CD1c-positive myeloid dendritic cell (primary cell): ENCODE measurements around the gene DAGLB.
"Not testable (repeated sequence)": the region's sequence is repeated elsewhere in the genome, so short reads cannot be mapped to it uniquely, and the experiment has no call there.

Experiments used
- DNase-seq: peaks from one replicate; pipeline ENCODE4 v3.0.0-alpha.2; 2016; ENCODE audit errors: extremely low spot score

The DAGLB gene

DNA sequence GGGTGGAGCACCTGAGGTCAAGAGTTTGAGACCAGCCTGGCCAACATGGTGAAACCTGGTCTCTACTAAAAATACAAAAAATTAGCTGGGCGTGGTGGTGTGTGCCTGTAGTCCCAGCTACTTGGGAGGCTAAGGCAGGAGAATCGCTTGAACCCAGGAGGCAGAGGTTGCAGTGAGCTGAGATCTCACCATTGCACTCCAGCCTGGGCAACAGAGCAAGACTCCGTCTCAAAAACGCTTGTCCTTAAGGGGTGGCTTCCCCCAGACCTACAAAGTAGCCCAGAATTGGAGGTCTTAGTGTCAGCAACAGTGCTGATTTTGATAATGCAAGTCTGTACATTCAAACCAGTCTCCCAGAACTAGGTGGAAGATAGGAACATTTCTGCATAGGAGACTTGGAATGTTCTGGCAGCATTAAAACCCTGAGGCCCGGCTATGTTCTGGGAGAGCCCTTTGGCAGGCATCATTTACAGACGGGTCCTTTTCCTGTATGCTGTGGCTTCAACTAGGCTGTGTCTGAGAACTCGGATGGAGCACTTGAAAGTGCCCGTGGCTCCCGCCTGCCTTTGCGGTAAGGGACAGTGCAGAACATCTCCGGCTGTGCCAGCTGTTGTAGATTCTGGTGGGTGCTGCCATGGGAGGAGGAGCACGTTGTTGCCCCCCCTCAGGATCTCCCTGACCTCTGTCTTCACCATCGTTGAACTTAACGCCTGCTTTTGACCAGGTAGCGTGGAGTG lies 49.8 kb downstream of the DAGLB start:
- DNase-seq: not testable (repeated sequence)

DNA sequence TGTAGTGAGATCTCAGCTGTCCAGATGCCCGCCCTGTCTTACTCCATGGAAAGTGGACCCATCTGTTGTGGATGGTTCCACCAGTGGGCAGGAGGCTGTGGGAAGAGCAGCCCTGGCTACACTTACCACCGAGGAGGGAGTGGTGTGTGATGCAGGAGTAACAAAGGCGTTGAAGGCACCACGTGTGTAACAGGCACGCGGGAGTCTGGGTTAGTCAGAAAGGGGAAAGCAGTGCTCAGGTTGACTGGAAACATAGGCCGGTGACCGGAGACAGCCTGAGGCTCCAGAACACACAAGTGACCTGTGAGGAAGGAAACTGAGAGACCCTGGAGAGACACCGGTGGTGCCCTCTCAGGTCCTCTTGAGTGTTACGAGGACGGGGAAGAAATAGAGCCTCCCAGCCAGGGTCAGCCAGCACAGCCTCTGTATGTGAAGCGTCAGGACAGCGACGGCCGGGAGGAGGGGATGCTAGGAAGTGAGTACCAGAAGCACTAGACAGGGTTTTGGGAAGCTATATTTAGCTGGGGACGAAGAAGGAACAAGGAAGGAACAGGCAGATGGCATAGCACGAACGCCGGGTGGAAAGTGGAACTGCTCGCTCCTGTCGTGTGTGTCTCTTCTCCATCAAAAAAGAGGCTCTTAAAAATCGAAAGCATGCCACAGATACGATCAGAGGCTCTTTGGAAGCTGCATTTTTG lies 51.7 kb downstream of the DAGLB start:
- peak; percentile 83 for DNase-seq

DNA sequence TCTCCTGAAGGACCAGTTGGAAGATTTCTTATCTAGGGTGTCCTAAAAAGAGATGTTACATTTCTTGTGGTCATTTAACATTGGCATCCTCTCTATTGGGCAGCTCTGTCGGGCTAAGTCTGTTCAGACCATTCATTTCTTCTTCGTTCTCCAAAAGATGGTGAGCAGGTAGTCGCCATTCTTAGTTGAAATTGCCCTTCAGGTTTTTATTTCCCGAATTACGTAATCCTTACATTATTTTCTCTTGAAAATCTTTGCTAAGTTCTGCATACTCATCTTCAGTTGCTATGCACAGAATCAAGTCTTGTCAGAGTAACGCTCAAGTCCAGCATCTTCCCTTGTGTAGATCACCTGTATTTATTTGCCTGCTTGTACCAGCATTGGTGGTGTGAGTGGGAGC lies 53.6 kb downstream of the DAGLB start:
- DNase-seq: no peak

DNA sequence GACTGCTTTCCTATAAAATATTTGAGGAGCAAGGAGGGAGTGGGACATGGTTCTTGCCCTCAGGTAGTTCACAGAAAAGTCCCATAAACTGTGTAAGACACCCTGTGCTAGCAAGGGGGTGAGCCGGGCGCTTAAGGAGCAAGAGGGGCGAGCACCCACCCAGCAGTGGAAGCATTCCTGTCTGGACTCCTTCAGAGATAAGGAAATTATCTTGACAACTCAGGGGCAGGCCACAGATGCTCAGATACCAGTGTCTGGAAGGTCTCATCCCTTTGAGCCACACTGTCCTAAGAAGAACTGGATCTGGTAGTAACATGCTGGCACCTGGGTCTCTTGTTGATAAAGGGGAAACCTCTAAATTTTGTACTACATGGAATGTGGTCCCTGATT lies 54.1 kb downstream of the DAGLB start:
- no peak for DNase-seq

DNA sequence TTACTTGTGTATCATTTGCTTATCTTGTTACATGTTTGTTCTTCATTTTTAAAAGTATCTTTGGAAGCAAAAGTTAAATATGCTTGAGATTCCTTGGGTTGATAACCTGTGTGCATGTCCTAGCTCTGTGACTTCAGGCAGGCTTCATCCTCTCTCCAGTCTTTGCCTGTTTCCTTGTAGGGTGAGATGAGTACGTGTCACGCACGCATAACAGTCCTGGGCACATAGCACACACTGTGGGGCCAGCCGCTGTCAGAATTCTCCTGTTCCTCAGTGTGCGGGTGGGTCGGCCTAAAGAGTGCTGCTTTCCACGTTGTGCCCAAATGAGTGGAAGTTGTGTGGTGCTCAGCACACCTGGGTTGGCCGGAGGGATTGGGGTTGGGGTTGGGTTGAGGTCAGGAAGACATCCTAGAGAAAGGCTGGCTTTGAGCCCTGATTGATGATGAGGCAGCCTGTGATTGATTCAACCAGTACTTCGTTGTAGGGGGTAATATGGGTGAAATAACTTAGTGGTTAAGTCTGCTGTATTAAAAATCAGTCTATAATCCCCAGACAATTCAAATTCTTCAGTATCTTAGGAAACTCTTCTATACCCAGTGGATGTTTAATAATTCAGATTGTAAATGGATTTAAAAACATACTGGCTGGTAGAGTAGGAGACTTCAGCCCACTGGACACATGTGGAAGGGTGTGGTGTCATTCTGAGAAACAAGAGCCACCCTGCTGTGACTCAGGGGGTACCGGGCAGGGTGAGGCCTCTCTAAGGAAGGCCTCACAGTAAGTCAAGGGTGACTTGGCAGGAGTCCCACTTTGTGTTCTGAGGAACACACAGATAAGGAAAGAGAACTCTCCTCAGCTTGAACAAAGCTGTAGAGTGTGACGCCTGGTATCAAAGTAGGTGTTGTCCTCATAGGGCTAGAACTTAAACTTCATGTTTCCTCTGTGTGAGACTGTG lies 54.8 kb downstream of the DAGLB start:
- peak; percentile 95 for DNase-seq

DNA sequence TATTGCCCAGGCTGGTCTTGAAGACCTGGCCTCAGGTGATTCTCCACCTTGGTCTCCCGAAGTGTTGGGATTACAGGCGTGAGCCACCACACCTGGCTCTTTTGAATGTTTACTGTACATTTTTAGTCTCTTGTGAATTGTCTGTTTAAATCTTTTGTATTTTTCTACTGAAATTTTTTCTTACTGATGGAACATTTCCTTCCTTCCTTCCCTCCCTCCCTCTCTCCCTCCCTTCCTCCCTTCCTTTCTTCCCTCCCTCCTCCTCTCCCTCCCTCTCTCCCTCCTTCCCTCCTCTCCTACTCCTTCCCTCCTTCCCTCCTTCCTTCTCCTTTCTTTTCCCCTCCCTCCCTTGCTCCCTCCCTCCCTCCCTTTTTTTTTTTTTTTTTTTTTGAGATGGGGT lies 58.0 kb downstream of the DAGLB start:
- DNase-seq: no peak

DNA sequence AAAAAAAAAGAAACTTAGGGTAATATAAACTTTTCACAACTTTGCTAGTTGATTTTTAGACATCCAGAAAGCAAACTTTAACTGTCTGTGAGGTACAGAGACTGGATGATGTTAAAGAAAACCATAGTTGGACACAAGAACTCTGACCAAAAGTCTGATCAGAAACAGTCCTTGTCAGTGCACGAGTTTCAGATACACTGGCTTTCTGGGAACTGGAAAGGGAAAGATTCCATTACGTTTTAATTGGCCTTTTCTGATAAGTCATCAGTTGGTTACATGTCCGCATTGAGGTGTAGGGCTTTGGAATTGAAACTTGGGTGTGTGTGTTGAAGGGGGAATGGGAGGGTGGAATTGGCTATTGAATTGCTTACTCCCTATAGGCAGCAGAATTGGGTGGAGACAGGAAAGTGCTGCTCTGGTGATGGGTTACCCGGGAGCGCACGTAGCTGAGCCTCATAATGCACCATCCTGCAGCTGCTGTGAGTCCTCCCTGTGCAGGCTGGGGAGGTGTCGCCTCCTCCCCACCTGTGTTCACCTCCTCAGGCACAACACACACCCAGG lies 59.9 kb downstream of the DAGLB start:
- DNase-seq: no peak

DNA sequence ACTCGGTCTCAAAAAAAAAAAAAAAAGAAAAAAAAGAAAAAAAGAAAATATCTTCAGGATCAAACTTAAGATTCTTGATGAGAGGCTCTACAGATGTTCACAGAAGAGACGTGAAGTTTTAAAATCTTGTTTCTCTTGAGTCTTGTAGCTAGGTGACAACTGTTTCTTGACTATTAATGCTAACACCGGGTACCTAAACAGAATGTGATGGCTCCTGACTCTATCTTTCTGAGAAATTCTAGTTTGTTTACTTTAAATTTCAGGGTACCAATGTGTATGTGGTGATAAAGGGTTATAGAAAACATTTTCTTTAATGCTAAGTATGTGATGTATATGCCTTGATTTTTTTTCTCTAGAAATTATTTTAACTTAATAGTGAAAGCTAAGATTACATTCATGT lies 61.0 kb downstream of the DAGLB start:
- DNase-seq: no peak

DNA sequence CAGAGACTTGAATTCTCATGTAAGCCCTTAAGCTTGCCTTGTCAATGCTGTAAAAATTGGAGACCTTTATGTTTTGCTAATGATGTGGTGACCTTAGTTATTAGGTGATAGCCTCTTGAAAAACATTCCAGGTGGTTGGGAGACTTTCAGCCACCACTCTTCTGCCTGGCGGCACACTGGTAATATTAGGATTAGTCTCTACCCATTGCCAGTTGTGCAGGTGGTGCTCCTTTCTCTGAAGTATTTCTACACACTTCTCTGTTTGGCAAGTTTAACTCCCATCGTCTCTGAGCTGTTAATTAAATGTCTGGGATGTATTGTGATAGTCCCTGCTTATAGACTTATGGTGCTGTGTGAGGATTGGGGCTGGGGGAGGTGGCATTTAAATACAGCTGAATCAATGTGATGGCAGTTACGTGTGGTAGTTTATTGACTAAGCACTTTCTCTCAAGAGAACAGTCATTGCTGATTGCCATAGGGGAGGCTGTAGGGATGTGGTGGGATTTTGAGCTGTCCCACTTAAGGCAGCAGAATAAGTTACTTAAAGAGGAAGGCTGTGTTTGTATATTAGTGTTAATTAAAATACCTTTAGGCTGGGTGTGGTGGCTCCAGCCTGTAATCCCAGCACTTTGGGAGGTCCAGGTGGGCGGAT lies 61.7 kb downstream of the DAGLB start:
- DNase-seq: no peak

DNA sequence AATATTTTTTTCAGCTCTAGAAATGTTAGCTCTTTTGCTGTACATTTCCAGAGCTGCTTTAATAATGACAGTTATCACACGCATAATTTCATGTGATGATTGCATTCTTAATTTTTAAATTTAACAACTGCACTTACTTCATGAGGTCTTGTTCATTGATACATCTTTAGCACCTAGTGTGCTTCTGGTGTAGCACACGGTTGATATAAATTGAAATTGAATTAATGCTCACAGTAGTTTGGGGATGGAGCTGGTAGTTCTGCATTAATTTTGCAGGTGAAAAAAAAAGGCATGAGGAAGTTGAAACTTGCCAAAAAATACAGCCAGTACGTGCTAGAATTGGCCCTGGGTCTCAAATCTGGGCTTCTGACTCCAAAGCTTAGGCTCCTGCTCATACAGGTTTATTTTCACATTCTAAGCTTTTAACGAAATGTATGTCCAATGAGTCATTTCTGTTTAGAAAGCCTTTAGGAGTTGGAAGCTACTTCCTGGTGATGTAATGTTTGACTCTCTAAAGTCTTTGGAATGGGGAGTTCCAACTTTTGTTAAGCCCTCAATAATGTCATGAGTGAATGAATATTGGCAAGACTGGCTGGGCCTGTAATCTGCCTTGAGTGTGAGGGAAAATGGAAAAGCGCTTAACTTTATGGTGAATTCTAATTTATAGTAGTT lies 62.5 kb downstream of the DAGLB start:
- DNase-seq: peak; percentile 82

DNA sequence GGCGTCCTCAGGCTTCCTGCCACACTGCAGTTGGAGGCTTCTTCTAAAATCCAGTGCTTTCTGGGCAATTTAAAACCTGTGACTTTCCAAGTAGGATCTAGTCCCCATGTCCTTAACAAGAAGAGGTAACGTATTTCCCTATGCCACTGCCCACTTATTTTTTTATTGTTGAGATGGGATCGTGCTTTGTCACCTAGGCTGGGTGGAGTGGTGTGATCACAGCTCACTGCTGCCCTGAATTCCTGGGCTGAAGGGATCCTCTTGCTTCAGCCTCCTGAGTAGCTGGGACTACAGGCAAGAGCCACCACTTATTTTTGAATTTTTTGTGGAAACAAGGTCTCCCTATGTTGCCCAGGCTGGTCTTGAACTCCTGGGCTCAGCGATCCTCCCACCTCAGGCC lies 63.4 kb downstream of the DAGLB start:
- DNase-seq: no peak

DNA sequence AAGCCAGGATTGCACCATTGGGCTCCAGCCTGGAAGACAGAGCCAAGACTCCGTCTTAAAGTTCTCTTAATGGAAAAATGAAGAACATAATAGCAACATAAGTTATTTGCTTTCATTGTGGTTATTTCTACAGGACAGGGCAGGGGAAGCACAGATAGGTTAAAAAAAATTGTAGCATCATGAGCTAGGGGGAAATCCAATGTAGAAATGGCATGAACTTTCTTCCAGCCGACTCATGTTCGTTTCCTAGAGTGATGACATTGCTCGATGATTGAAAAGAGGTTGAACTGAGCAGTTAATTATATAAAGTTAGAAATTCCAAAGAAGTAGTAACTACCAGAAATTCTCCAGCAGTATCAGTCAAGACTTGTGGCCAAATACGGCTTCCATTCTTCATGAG lies 64.9 kb downstream of the DAGLB start:
- peak; percentile 60 for DNase-seq

DNA sequence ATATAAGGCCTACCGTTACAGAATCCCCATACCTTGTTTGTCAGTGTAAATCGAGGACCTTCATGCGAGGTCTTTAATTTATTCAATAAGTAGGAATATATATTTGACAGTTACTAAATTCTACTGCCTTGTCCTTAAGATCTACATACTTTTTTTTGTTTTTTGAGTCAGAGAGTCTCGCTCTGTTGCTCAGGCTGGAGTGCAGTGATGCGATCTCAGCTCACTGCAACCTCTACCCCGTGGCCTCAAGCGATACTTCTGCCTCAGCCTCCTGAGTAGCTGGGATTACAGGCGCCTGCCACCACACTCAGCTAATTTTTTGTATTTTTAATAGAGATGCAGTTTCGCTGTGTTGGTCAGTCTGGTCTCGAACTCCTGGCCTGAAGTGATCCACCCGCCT lies 65.9 kb downstream of the DAGLB start:
- not testable (repeated sequence) for DNase-seq

DNA sequence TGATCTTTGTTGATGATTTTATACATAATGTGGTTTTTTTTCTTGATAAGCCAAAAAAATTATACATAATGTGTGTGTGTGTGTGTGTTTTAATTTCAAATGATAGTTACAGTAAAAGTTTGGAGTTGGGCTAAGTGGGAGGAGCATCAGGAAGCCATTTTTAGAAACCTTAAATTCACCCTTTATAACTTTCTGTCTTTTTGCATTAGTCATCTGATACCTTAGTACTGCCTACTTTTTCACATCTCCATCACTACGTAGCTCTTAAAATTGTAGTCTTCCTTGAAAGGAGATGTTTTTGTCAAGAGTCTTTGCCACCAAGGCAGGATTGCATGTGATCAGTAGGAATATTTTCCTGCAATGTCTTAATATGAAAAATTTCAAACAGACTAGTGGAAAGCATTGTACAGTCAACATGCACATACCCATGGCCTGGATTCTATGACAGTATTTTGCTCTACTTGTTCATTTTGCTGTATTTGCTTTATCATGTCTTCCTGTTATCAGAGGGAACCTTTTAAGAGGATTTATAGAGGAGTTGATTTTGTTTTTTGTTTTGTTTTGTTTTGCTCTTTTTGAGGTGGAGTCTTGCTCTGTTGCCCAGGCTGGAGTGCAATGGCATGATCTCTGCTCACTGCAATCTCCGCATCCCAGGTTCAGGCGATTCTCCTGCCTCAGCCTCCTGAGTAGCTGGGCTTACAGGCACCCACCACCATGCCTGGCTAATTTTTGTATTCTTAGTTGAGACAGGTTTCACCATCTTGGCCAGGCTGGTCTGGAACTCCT lies 67.3 kb downstream of the DAGLB start:
- DNase-seq: no peak

DNA sequence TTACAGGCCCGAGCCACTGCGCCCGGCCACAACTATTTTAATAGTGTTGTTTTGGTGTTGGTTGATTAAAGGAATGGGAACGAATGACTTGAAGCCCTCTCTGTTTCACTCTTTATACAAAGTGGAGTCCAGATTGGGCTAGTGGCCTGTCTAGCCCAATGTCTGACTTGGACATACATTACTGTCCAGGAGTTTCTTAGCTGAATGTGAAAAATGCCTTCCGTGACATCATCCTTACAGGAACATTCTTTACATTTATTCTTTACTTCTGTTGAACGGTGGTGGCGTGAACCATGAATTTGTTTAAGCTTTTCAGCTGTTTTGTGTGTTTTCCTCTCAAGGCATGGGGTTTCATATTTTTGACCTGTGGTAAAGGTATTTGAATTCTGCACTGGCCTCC lies 67.9 kb downstream of the DAGLB start:
- no peak for DNase-seq

DNA sequence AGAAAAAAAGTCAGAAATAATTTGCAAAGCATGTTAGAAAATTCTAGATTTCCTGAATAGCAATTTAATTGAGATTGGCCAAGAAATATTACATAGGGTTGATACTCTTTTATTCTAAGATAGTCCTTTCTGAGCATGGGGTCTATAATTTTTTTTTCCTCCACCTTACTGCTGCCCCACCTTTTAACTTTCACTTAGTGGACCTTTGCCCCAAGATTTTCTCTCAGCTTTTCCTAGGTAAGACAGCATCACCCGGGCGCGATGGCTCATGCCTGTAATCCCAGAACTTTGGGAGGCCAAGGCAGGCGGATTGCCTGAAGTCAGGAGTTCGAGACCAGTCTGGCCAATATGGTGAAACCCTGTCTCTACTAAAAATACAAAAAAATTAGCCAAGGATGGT lies 69.2 kb downstream of the DAGLB start:
- not testable (repeated sequence) for DNase-seq

DNA sequence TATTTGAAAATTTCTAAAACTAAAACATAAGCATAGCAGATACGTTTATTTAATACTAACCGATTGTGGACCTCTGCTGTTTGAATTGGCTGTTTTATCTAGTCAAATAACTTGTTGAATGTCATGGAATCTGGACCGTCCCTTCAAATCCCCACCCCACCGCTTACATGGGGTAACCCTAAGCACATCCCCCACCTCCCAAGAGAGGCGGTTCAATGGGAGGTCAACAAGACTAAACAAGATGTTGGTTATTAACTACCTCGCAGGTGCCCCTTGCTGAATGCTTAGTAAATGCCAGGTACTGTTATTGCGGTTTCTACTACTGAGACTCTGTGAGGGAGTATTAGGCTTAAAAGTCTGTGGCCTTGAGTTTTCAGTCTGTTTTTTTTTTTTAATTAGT lies 70.9 kb downstream of the DAGLB start:
- no peak for DNase-seq

DNA sequence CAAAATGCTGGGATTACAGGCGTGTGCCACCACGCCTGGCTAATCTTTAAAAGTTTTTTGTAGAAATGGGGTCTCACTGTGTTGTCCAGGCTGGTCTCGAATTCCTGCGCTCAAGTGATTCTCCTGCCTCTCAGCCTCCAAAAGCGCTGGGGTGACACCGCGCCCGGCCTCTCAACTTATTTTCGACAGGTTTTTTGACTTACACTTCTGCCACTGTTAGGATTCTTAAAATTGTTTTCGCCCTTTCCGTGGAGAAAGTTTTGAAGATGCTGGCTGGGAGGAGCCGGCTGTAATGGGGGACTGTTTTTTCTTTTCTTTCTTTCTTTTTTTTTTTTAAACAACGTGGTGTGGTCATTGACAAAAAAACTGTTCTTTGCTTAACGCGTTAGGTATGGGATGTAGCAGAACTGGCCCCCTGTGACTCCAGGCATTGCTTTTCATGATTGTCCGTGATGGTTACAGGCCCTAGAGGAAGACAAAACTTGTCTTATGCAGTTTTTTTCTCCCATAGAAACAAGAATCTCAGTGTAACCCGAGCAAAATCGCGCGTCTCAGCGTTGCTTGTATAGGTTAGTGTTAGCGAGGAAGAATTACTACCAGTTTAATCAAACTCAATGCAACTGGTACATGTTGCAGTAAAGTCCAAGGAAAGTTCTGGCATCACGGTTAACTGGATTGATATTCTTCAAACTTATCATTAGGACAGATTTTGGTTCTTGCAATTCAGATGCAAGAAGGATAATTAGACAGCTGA lies 72.2 kb downstream of the DAGLB start:
- DNase-seq: peak; percentile 33

DNA sequence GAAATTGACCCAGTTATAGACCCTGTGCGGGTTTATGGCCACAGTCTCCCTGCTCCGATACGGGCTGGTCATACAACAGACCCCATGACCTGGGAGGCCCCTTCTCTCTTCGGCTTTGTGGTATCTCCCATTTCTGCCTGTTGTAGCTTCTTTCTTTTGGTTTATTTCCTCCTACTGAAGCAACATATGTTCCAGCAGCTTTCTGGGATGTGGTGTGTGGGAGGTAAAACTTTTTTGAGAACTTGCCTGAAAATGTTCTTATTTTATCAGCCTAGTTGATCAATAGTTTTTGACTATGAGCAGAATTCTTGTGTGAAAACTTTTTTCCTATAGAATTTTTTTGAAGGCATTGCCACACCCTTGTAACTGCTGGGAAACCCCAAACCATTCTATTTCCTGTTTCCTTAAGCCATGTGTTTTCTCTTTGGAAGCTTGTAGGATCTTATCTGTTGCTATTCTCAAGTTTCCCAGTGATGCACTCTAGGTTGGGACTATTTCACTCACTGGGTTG lies 80.0 kb downstream of the DAGLB start:
- DNase-seq: peak; percentile 68
